GM12873 (cell line): ENCODE data around the gene HILPDA.

Experiments used
- TF ChIP-seq, protein P1 (sequence below): IDR thresholded peaks from 2 replicates; pipeline ENCODE4 v1.5.1; 2012; ENCODE audit warnings: low read depth, mild to moderate bottlenecking, moderate library complexity, low read length, control low read depth; ENCODE audit not compliant: insufficient read depth; ENCODE audit errors: missing control alignments

The HILPDA gene

GRCh38 chr7:128459394-128459878 lies 3.8 kb downstream of the HILPDA start:
- TF ChIP-seq, protein P1, sequence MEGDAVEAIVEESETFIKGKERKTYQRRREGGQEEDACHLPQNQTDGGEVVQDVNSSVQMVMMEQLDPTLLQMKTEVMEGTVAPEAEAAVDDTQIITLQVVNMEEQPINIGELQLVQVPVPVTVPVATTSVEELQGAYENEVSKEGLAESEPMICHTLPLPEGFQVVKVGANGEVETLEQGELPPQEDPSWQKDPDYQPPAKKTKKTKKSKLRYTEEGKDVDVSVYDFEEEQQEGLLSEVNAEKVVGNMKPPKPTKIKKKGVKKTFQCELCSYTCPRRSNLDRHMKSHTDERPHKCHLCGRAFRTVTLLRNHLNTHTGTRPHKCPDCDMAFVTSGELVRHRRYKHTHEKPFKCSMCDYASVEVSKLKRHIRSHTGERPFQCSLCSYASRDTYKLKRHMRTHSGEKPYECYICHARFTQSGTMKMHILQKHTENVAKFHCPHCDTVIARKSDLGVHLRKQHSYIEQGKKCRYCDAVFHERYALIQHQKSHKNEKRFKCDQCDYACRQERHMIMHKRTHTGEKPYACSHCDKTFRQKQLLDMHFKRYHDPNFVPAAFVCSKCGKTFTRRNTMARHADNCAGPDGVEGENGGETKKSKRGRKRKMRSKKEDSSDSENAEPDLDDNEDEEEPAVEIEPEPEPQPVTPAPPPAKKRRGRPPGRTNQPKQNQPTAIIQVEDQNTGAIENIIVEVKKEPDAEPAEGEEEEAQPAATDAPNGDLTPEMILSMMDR = peak; percentile 80

DNA sequence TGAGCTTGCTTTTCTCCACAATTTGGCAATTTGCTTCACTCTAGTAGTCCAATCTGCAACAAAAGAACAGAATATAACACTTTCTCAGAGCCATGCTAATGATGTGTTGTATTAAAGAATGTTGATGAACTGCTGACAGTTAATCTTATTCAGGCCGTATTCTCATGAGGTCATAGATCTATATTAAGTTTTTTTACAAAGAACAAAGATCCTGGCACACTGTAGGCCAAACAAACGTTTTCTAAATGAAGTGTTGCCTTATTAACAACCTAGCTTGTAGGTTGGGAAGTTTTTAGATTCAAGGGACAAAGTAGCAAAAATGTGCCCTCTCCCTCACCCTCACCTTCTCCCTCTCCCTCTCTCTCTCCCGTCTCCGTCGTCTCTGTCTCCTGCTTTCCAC lies 6.8 kb downstream of the HILPDA start:
- TF ChIP-seq, protein P1 = no peak

DNA sequence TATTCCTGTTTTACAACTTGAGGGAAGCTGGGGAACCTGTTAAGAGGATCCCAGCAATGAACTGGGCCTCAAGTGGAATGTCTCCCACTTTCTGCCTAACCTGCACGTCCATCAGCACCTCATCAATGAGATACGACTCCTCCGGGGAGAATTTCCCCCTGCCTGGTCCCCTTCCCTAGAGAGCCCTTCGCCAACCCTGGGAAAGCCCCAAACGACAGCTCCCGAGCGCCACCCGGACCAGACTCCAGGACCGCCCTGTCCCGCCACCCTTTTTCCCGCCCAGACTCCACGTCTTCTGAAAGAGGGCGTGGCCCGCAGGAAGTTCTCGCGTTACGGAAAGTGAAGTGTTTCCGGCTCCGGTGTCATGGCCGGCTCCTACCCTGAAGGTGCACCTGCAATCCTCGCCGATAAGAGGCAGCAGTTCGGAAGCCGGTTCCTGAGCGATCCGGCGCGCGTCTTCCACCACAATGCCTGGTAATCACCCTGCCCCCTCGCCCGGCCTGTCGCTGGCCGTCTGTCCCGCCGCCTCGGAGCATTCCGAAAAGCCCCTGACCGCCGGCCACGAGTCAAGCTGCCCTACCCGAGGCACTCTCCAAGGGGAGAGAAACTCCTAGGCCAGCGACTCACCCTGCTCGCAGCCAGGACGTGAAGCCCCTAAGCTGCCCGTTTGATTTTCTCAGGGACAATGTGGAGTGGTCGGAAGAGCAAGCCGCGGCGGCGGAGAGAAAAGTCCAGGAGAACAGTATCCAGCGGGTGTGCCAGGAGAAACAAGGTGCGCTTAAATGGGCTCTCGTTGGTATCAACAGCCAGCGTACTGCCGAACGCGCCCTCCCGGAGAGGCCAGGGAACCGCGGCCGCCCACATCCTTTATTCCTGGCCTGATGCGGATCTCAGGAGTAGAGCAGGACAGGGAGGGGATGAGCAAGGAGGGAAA lies 21.0 kb downstream of the HILPDA start, which contains the start of gene METTL2B:
Gene METTL2B, plus strand, starts transcription at position 347 of the 934 bp plus-strand sequence. Its CDS starts 18 bp downstream, at position 365.
- TF ChIP-seq, protein P1 = peak; percentile 59

DNA sequence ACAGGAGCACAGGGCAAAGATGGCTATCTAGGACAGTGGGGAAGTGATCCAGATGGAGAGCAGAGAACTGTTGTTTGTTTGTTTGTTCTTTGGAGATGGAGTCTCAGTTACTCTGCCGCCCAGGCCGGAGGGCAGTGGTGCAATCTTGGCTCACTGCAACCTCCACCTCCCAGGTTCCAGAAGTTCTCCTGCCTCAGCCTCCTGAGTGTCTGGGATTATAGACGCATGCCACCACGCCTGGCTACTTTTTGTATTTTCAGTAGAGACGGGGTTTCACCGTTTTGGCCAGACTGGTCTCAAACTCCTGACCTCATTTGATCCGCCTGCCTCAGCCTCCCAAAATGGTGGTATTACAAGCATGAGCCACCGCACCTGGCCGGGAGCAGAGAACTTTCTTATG lies 41.7 kb downstream of the HILPDA start:
- TF ChIP-seq, protein P1 = no peak
